SK-N-MC (cell line): ENCODE measurements around the gene GLI1.

Experiments used
- DNase-seq: peaks from one replicate; pipeline ENCODE4 v3.0.0-alpha.2; 2011; ENCODE audit warnings: low read depth, low spot score
- H3K27ac ChIP-seq: fragments of 200-600 bp; sonication (generic); 2 replicates; pipeline ENCODE4 v1.5.1; 2016; ENCODE audit warnings: mixed run types
- H3K36me3 ChIP-seq: fragments of 200-600 bp; sonication (generic); 2 replicates; pipeline ENCODE4 v1.6.1; 2017; ENCODE audit warnings: antibody characterized with exemption, low read length, mixed read lengths; ENCODE audit not compliant: insufficient read depth
- H3K4me3 ChIP-seq: fragments of 200-600 bp; sonication (generic); 2 replicates; pipeline ENCODE4 v1.5.1; 2016
- H3K9ac ChIP-seq: fragments of 200-600 bp; sonication (generic); 2 replicates; pipeline ENCODE4 v1.8.0; 2017; ENCODE audit warnings: mixed run types, mixed read lengths; ENCODE audit not compliant: insufficient read length
- H3K9me3 ChIP-seq: fragments of 200-600 bp; sonication (generic); 2 replicates; pipeline ENCODE4 v1.6.1; 2017; ENCODE audit warnings: low read depth, mild to moderate bottlenecking, antibody characterized with exemption, low read length, moderate library complexity, mixed read lengths
- EZH2 ChIP-seq: fragments of 200-600 bp; sonication (generic); IDR thresholded peaks from one replicate; pipeline ENCODE4 v1.6.1; 2017; ENCODE audit warnings: antibody characterized with exemption
- FOXP2 ChIP-seq: optimal IDR thresholded peaks from 2 replicates; pipeline ENCODE3; 2011; ENCODE audit warnings: mild to moderate bottlenecking, moderate library complexity; ENCODE audit not compliant: insufficient read depth; ENCODE audit errors: extremely low read length, control extremely low read depth
- POLR2AphosphoS5 ChIP-seq: IDR thresholded peaks from 2 replicates; pipeline ENCODE4 v1.6.1; 2012; ENCODE audit warnings: mild to moderate bottlenecking, low read depth, low read length, borderline replicate concordance

GLI1 gene

GRCh38 chr12:57456737-57457490 is 2.7 kb upstream of the GLI1 start:
- H3K27ac ChIP-seq = peak overlapping the region; percentile 16; the same call in 1 of the 2 replicates
- no peak overlapping the region for H3K9ac ChIP-seq

GRCh38 chr12:57458665-57459054 is 925 bp upstream of the GLI1 start:
- DNase-seq = no peak
- H3K27ac ChIP-seq = peak overlapping the region; percentile 16; the same call in 1 of the 2 replicates
- peak overlapping the region; percentile 88 for H3K4me3 ChIP-seq
- H3K36me3 ChIP-seq = no peaks in the 10 kb centered on the region
- peak overlapping the region; percentile 58 for H3K9ac ChIP-seq
- no peaks in the 10 kb centered on the region for H3K9me3 ChIP-seq
- TF ChIP-seq FOXP2 (no peak), EZH2 (no peak), POLR2AphosphoS5 (no peak)

More at GRCh38 chr12:57456737-57457490, 2.7 kb upstream of the GLI1 start:
- no peak for DNase-seq
- Histone ChIP-seq H3K9me3 (no peaks in the 10 kb centered on the region), H3K4me3 (no peak overlapping the region), H3K36me3 (no peaks in the 10 kb centered on the region)
- TF ChIP-seq POLR2AphosphoS5 (no peak), EZH2 (no peak), FOXP2 (no peak)

- Histone ChIP-seq H3K9ac (peak overlapping the region; percentile 58), H3K4me3 (peak overlapping the region; percentile 88), H3K9me3 (no peaks in the 10 kb centered on the region), H3K27ac (peak overlapping the region; percentile 61), H3K36me3 (no peaks in the 10 kb centered on the region)
- TF ChIP-seq FOXP2 (no peak), POLR2AphosphoS5 (peak; percentile 56)
- DNase-seq = peak; percentile 91
Observed at GRCh38 chr12:57459055-57459749, 383 bp upstream of the GLI1 start.

- Histone ChIP-seq H3K4me3 (peak overlapping the region; percentile 88), H3K36me3 (no peaks in the 10 kb centered on the region), H3K9ac (no peak overlapping the region), H3K9me3 (no peaks in the 10 kb centered on the region), H3K27ac (no peak overlapping the region)
- TF ChIP-seq EZH2 = no peak
- no peak for TF ChIP-seq POLR2AphosphoS5
- TF ChIP-seq FOXP2 = no peak
- DNase-seq = no peak
Observed at GRCh38 chr12:57460468-57460784, 841 bp downstream of the GLI1 start.

- Histone ChIP-seq H3K9ac (peak overlapping the region; percentile 66), H3K4me3 (peak overlapping the region; percentile 88), H3K36me3 (no peaks in the 10 kb centered on the region), H3K9me3 (no peaks in the 10 kb centered on the region), H3K27ac (no peak overlapping the region)
- TF ChIP-seq FOXP2 = no peak
- DNase-seq = no peak
Observed at GRCh38 chr12:57460841-57461275, 1.3 kb downstream of the GLI1 start.

GRCh38 chr12:57461276-57461916 is 1.8 kb downstream of the GLI1 start:
- Histone ChIP-seq H3K9ac (peak overlapping the region; percentile 66), H3K36me3 (no peaks in the 10 kb centered on the region), H3K27ac (peak overlapping the region; percentile 77)

GRCh38 chr12:57461917-57462250 is 2.3 kb downstream of the GLI1 start:
- no peaks in the 10 kb centered on the region for H3K9me3 ChIP-seq

More at GRCh38 chr12:57461276-57461916, 1.8 kb downstream of the GLI1 start:
- no peak for DNase-seq
- Histone ChIP-seq H3K4me3 (peak overlapping the region; percentile 88), H3K9me3 (no peaks in the 10 kb centered on the region)
- no peak for TF ChIP-seq EZH2
- no peak for TF ChIP-seq FOXP2
- TF ChIP-seq POLR2AphosphoS5 = no peak

GRCh38 chr12:57462251-57462911 is 2.8 kb downstream of the GLI1 start:
- H3K4me3 ChIP-seq = peak overlapping the region; percentile 88
- no peaks in the 10 kb centered on the region for H3K9me3 ChIP-seq
- H3K27ac ChIP-seq = peak overlapping the region; percentile 88
- peak overlapping the region; percentile 65 for H3K9ac ChIP-seq
- no peak for TF ChIP-seq FOXP2
- TF ChIP-seq POLR2AphosphoS5 = peak; percentile 50; the same call in 1 of the 2 replicates
- H3K36me3 ChIP-seq = no peaks in the 10 kb centered on the region
- DNase-seq = peak; percentile 66

More at GRCh38 chr12:57461917-57462250, 2.3 kb downstream of the GLI1 start:
- TF ChIP-seq EZH2 = no peak
- no peak for TF ChIP-seq POLR2AphosphoS5
- TF ChIP-seq FOXP2 = no peak
- H3K4me3 ChIP-seq = peak overlapping the region; percentile 88
- H3K27ac ChIP-seq = peak overlapping the region; percentile 77
- peak overlapping the region; percentile 65 for H3K9ac ChIP-seq
- no peaks in the 10 kb centered on the region for H3K36me3 ChIP-seq
- no peak for DNase-seq
